ENCODE results near the gene CEMIP. TPM values are rescaled to one million over a fixed set of nuclear protein-coding genes. Genes with fewer than 3 reads are reported as not detected.

The CEMIP gene
- total and polyA plus RNA-seq, 2 of the 8 experiments (the other 6 are each of a cell fraction or from before 2014, with no cell fraction given) = 0.11 to 0.60 TPM

- DNase-seq (ENCODE audit: low read depth in 1 of 2, low spot score in 2 of 2) (no peak), FAIRE-seq (no peak)
- H3K79me2 ChIP-seq (ENCODE audit: control insufficient read depth in 1 of 2, insufficient read depth in 2 of 2, low read length in 2 of 2) = no peaks in the 10 kb centered on the region
- WGBS, 2 experiments (ENCODE audit: extremely low coverage in 1 of 2, insufficient coverage in 1 of 2, insufficient read length in 1 of 2, insufficient replicate concordance in 2 of 2, low coverage in 1 of 2, low lambda C conversion rate in 2 of 2, missing lambda C conversion rate in 1 of 2) = 87% methylated on average over 11 of the region's 11 CpGs; no CpG with 5 or more reads in 1 of the 2 experiments
- no peak overlapping the region for H4K8ac ChIP-seq (ENCODE audit: extremely low read depth, insufficient read depth, low read length)
- TF ChIP-seq EGR1 (IDR thresholded peaks at IDR 0.05; ENCODE audit: borderline replicate concordance, low read depth, low read length) (no peak), CTCF (IDR thresholded peaks at IDR 0.05; ENCODE audit: control extremely low read depth in 1 of 3, insufficient read depth in 1 of 3, low read depth in 1 of 3, low read length in 3 of 3) (peak in 1 of 3 experiments; percentile 22; a peak in 2 of 4 replicates)
- no peak overlapping the region for H3K9ac ChIP-seq (replicated peaks in 1 of 4; ENCODE audit: extremely low read depth in 1 of 4, low read depth in 3 of 4, low read length in 3 of 4)
- H3K23me2 ChIP-seq (ENCODE audit: low read depth, low read length) = no peaks in the 10 kb centered on the region
- no peaks in the 10 kb centered on the region for H3K9me3 ChIP-seq (ENCODE audit: insufficient read depth in 2 of 2, low read depth in 1 of 2, low read length in 1 of 2)
- no peaks in the 10 kb centered on the region for H3K36me3 ChIP-seq (ENCODE audit: control insufficient read depth in 2 of 4, insufficient read depth in 4 of 4, low read length in 3 of 4)
- H3K79me1 ChIP-seq (ENCODE audit: low read depth, low read length) = no peaks in the 10 kb centered on the region
- no peak overlapping the region for H3K23ac ChIP-seq (ENCODE audit: insufficient read length)
- H2BK120ac ChIP-seq (replicated peaks; ENCODE audit: low read depth, low read length) = no peak overlapping the region
- no peak overlapping the region for H3K18ac ChIP-seq (ENCODE audit: extremely low read depth, low read length)
- H3K4me3 ChIP-seq (ENCODE audit: extremely low read depth in 1 of 4, insufficient read depth in 2 of 4, low read depth in 3 of 4, low read length in 4 of 4) = no peak overlapping the region
- no peak overlapping the region for H3K4ac ChIP-seq (replicated peaks; ENCODE audit: insufficient read length, low read depth, low read length)
- CTCF ChIA-PET (ENCODE audit: partially characterized antibody) = interaction anchor here (0.7 to 4.7 kb wide), 19 partner anchors 10 to 390 kb away, joined by 3 to 35 read pairs (median 4); partner anchors contain the start of gene CEMIP
- no peaks in the 10 kb centered on the region for H4K20me1 ChIP-seq (replicated peaks in 1 of 2; ENCODE audit: control insufficient read depth in 1 of 2, insufficient read depth in 2 of 2, low read length in 2 of 2)
- POLR2A ChIA-PET (ENCODE audit: partially characterized antibody) = interaction anchor here (0.6 kb wide), 1 partner anchor 10 kb away, joined by 4 read pairs; no protein-coding TSS in a partner anchor
- no peak overlapping the region for H4K5ac ChIP-seq (ENCODE audit: insufficient read length, low read depth, low read length)
- H3K27me3 ChIP-seq (replicated peaks in 1 of 4; ENCODE audit: control insufficient read depth in 3 of 4, extremely low read depth in 1 of 4, insufficient read depth in 3 of 4, low read length in 3 of 4) = peaks cover 0 to 2% (median 0%) of the 10 kb centered on the region in 4 experiments; a peak in 1 of 7 replicates
- H4K91ac ChIP-seq (replicated peaks; ENCODE audit: insufficient read length, low read length) = no peak overlapping the region
- no peaks in the 10 kb centered on the region; a peak in 1 of 7 replicates for H3K4me1 ChIP-seq (replicated peaks in 1 of 4; ENCODE audit: control insufficient read depth in 3 of 4, insufficient read depth in 4 of 4, low read length in 3 of 4)
- no peak overlapping the region for H3K27ac ChIP-seq (ENCODE audit: low read depth, low read length)
- H2AFZ ChIP-seq (ENCODE audit: low read length) = no peak overlapping the region
- H2BK12ac ChIP-seq (ENCODE audit: low read depth, low read length) = 0 out of 2 replicates have a peak overlapping the region, but pooled peaks have one; percentile 13
- H2BK5ac ChIP-seq (ENCODE audit: low read depth, low read length) = no peak overlapping the region
- H3K14ac ChIP-seq (ENCODE audit: insufficient read length) = no peak overlapping the region
- 0 out of 2 replicates have a peak overlapping the region, but pooled peaks have one; percentile 12 for H2BK15ac ChIP-seq (ENCODE audit: low read length)
- no peak overlapping the region for H3K56ac ChIP-seq (replicated peaks; ENCODE audit: insufficient read length, low read depth, low read length)
- no peak overlapping the region for H3K4me2 ChIP-seq (ENCODE audit: insufficient read depth in 1 of 2, low read depth in 2 of 2, low read length in 2 of 2)
- H2AK5ac ChIP-seq (ENCODE audit: low read depth, low read length) = peak overlapping the region; percentile 39; the same call in 1 of the 2 replicates
- H2BK20ac ChIP-seq (ENCODE audit: low read length) = no peak overlapping the region
These were observed 67.1 kb downstream of the CEMIP start for GRCh38 chr15:80846031-80846815.
